ENCODE measurements around the gene SDK2. TPM values are rescaled to one million over a fixed set of nuclear protein-coding genes. Genes with fewer than 3 reads are reported as not detected.

Gene SDK2
- total and polyA plus RNA-seq, 9 donors: 0.40 to 5.4 (median 0.96) TPM

- H3K4me3 ChIP-seq: no peak overlapping the region
- no peak for DNase-seq
- H3K27ac ChIP-seq: no peak overlapping the region
- WGBS, 3 donors: 91 to 92% (median 91%) methylated on average over 7 of the region's 7 CpGs
- H3K36me3 ChIP-seq: no peaks in the 10 kb centered on the region
- TF ChIP-seq EP300 (IDR thresholded peaks at IDR 0.05) (no peak), CTCF (IDR thresholded peaks at IDR 0.05) (no peak), POLR2A (IDR thresholded peaks at IDR 0.05) (no peak)
- no peaks in the 10 kb centered on the region for H3K27me3 ChIP-seq
- H3K4me1 ChIP-seq (ENCODE audit: insufficient read depth): peaks cover 2% of the 10 kb centered on the region
- no peaks in the 10 kb centered on the region for H3K9me3 ChIP-seq
- intact Hi-C loops (cut with DNase I): loop anchor here in 1 of 4 donors (10.0 kb wide), 1 partner anchor 45 kb away; the partner anchor contains the start of gene CDC42EP4
These were observed 284.2 kb downstream of the SDK2 start for GRCh38 chr17:73359987-73360410.

- DNase-seq: no peak
- TF ChIP-seq CTCF (IDR thresholded peaks at IDR 0.05) (no peak), EP300 (IDR thresholded peaks at IDR 0.05) (no peak), POLR2A (IDR thresholded peaks at IDR 0.05) (no peak)
- no peaks in the 10 kb centered on the region for H3K27me3 ChIP-seq
- H3K27ac ChIP-seq: no peak overlapping the region
- H3K9me3 ChIP-seq: no peaks in the 10 kb centered on the region
- no peak overlapping the region for H3K4me3 ChIP-seq
- H3K36me3 ChIP-seq: no peaks in the 10 kb centered on the region
- WGBS, 3 donors: 72 to 75% (median 73%) methylated on average over 10 of the region's 10 CpGs
- intact Hi-C loops (cut with DNase I): no loop called here
- H3K4me1 ChIP-seq (ENCODE audit: insufficient read depth): no peaks in the 10 kb centered on the region
These were observed 284.9 kb downstream of the SDK2 start for GRCh38 chr17:73359352-73359751.

- intact Hi-C loops (cut with DNase I): no loop called here
- 89 to 98% (median 92%) methylated on average over 9 of the region's 9 CpGs for WGBS, 3 donors
- TF ChIP-seq CTCF (IDR thresholded peaks at IDR 0.05): no peak
- no peak for TF ChIP-seq POLR2A (IDR thresholded peaks at IDR 0.05)
- no peak for TF ChIP-seq EP300 (IDR thresholded peaks at IDR 0.05)
- no peaks in the 10 kb centered on the region for H3K27me3 ChIP-seq
- no peaks in the 10 kb centered on the region for H3K36me3 ChIP-seq
- DNase-seq: no peak
- no peak overlapping the region for H3K27ac ChIP-seq
- no peaks in the 10 kb centered on the region for H3K9me3 ChIP-seq
- H3K4me1 ChIP-seq (ENCODE audit: insufficient read depth): no peaks in the 10 kb centered on the region
- no peak overlapping the region for H3K4me3 ChIP-seq
These were observed 285.6 kb downstream of the SDK2 start for GRCh38 chr17:73358668-73359067.

GRCh38 chr17:73357981-73358380, 286.3 kb downstream of the SDK2 start:
- DNase-seq: no peak
- intact Hi-C loops (cut with DNase I): no loop called here
- Histone ChIP-seq H3K4me1 (ENCODE audit: insufficient read depth) (no peaks in the 10 kb centered on the region), H3K27ac (no peak overlapping the region), H3K9me3 (no peaks in the 10 kb centered on the region), H3K27me3 (no peaks in the 10 kb centered on the region), H3K4me3 (no peak overlapping the region), H3K36me3 (no peaks in the 10 kb centered on the region)
- TF ChIP-seq CTCF (IDR thresholded peaks at IDR 0.05) (no peak), EP300 (IDR thresholded peaks at IDR 0.05) (no peak), POLR2A (IDR thresholded peaks at IDR 0.05) (no peak)
- WGBS, 3 donors: 94 to 95% (median 95%) methylated on average over 19 of the region's 19 CpGs

Measured in ovary (tissue), 9 donors.